Measurements from ENCODE around the gene PACSIN2.

DNA sequence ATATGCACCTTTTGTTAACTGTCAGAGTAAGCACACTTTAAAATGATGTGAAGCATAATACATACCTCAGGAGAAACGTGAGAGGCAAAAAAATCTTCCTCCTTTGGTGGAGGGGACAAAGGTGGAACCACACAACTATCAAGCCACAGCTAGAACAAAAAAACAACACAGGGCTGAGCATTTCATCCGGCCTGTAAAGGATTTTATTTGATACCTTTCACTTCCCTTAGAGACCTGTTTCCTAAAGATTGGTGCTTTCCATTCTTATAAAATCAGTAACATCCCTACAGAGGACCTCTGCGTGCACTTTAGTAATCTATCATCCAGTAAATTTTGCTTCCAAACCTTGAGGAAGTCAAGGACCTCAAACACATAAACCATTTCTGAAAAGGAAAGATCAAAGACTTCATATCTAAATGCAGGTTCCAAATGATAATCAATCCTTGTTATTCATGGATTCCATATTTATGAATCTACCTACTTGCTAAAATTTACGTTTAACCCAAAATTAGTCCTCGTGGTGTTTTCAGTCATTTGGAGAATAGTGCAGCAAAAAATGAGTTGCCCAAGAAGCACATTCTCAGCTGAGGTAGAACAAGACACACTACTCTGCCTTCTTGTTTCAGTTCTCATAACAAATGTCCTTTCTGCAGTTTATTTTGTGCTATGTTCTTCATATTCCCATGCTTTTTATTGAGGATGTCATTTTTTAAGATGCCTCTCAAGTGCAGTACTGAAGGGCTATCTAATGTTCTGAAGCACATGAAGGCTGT lies 180.6 kb downstream of the PACSIN2 start:
- TF ChIP-seq CBFB (CRISPR knock-in tag; IDR thresholded peaks at IDR 0.05) (no peak), STAG1 (CRISPR knock-in tag; IDR thresholded peaks at IDR 0.05) (no peak), TBP (CRISPR knock-in tag; IDR thresholded peaks at IDR 0.05) (no peak), TAF15 (IDR thresholded peaks at IDR 0.05; ENCODE audit: low read depth, low read length, poor library complexity, severe bottlenecking) (no peak), NBN (conservative IDR thresholded peaks at IDR 0.05) (no peak), POLR2A (IDR thresholded peaks at IDR 0.05; ENCODE audit: insufficient read depth in 1 of 2, low read depth in 2 of 2, low read length in 2 of 2) (no peak), CENPT (CRISPR knock-in tag; IDR thresholded peaks at IDR 0.05; ENCODE audit: low read depth) (no peak), SCMH1 (CRISPR knock-in tag; IDR thresholded peaks at IDR 0.05; ENCODE audit: borderline replicate concordance) (no peak), MXD4 (CRISPR knock-in tag; IDR thresholded peaks at IDR 0.05) (no peak)
- TF ChIP-seq, protein P1, sequence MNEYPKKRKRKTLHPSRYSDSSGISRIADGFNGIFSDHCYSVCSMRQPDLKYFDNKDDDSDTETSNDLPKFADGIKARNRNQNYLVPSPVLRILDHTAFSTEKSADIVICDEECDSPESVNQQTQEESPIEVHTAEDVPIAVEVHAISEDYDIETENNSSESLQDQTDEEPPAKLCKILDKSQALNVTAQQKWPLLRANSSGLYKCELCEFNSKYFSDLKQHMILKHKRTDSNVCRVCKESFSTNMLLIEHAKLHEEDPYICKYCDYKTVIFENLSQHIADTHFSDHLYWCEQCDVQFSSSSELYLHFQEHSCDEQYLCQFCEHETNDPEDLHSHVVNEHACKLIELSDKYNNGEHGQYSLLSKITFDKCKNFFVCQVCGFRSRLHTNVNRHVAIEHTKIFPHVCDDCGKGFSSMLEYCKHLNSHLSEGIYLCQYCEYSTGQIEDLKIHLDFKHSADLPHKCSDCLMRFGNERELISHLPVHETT (CRISPR knock-in tag; conservative IDR thresholded peaks at IDR 0.05), result no peak
